Cerebellar nuclear complex (tissue), 1 donor: Measurements from ENCODE around the gene BLID.

Experiments used
- DNase-seq, 2 experiments: peaks; one replicate each; lab custom pipeline; 2025; lab: John Stamatoyannopoulos, UW

Gene BLID

DNA sequence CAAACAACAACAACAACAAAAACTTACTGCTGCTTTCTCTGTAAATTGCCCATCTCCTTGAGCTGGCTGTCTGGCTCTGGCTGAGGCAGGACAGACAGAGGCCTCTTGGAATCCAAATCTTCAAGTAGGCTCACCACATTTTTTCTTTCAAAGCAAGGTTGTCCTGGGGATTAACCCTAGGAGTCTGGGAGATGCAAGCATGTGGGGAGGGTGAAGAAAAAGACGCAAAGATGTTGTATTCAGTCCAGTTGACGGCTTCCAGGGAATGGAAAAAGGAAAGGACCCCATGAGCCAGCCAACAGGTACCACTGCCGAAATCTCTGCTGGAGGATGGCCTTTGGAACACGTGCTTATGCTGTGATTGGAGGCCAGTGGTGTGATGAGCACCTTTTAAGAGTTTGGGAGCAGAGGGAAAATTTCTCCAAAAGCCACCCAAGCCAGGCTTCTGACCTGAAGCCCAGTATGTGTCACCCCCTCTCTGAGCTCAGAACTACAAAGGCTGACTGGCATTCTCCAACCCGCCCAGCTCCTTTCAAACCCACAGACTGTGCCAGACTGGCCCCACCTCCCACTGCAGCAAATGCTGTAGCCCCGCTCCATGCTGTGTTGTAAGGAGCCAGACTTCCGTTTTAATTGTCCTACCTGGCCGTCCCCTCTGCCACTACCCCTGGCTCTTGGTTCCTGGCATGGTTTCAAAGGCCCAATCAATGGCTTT is 10.8 kb downstream of the BLID start:
- no peak for DNase-seq

DNA sequence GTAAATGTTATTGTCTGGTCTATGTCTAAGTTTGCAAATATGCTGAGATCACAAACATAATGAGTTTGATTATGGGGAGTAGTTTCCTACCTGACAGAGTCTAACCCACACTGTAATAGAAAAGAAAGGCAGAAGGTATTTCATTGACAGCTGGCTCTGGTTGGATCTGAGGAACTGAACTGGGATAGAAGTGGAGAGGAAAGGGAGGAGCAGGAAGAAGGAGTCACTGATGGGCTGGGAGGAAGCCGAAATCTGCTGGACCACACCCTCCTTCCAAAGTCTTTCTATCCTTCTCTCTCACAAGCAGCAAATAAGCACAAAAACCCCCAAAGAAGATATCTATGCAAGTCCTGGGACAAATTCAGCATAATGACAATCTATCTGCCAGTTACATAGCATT is 11.7 kb downstream of the BLID start:
- no peak for DNase-seq

DNA sequence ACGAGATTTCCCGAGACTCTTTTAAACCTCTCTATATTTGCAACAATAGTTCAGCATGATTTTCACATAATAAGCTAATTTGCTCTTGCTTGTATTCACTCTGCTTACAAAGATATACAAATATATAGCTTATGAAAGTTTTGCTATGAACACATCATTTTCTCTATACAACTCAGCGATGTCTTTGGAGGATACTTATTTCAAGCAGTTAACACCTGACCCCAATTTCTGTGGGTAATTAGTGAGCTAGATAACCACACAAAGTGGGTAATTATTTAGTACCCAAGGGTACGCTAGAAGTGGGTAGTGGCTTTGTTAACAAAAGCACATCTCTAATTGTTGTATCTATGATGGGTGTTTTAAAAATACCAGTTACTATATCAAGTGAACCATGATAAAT is 12.3 kb downstream of the BLID start:
- no peak for DNase-seq

GRCh38 chr11:122103321-122103720 is 12.7 kb downstream of the BLID start:
- no peak for DNase-seq

- no peak for DNase-seq
These were observed 13.6 kb downstream of the BLID start for GRCh38 chr11:122102426-122102825.

- no peak for DNase-seq
These were observed 14.3 kb downstream of the BLID start for GRCh38 chr11:122101625-122102291.

- DNase-seq: no peak
These were observed 15.3 kb downstream of the BLID start for GRCh38 chr11:122100756-122101080.

GRCh38 chr11:122100037-122100755 is 15.8 kb downstream of the BLID start:
- DNase-seq: no peak

DNA sequence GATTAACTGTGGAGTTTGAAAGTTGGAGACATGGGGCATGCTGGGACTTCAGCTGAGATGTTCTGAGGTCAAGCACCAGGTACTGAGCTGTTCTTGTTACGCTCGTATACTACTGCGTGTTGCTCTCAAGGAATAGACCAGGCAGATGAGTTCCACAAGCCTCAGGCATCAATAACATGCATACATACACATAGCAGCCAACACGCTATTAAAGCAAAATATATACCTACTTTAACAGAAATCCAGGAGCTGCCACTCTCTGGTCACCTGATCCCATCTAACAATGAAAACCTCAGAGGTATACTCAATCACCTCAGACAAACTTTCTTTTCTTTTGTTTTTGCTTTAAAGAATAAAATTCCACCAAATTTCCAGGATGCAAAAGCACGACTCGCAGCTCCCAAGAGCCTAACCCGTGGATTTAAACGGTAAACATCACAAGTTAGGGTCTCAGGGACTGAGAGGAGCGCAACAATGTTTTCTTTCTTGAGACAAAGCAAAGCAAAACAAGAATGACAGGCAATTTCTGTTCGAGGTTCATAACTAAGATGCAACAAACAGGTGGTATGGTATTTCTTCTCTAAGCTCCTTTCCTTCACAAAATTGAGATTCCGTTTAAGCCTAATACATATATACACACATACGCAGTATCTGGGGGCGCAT is 16.5 kb downstream of the BLID start:
- no peak for DNase-seq

- no peak for DNase-seq
These were observed 17.6 kb downstream of the BLID start for GRCh38 chr11:122098261-122098980.

- no peak for DNase-seq
These were observed 18.5 kb downstream of the BLID start for GRCh38 chr11:122097419-122098001.

GRCh38 chr11:122096272-122097112 is 19.5 kb downstream of the BLID start:
- no peak for DNase-seq

- no peak for DNase-seq
These were observed 20.2 kb downstream of the BLID start for GRCh38 chr11:122095681-122096262.

DNA sequence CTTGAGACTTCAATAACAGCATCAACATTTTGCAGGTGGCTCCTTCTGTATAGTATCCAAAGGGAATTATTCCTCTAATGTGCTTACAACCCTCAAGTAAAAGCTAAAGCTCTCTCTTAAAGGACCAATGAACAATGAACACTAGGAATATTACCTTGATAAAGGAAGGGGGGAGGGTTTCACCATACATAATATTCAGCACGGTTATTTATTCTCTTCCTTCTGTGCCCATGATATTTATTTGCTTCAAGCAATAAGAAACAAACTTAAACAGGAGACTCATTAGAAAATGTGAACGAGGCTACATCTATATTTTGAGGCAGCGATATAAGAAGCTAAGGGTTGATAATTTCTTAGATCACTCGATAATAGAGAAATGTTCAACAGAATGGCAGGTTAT is 21.2 kb downstream of the BLID start:
- no peak for DNase-seq

DNA sequence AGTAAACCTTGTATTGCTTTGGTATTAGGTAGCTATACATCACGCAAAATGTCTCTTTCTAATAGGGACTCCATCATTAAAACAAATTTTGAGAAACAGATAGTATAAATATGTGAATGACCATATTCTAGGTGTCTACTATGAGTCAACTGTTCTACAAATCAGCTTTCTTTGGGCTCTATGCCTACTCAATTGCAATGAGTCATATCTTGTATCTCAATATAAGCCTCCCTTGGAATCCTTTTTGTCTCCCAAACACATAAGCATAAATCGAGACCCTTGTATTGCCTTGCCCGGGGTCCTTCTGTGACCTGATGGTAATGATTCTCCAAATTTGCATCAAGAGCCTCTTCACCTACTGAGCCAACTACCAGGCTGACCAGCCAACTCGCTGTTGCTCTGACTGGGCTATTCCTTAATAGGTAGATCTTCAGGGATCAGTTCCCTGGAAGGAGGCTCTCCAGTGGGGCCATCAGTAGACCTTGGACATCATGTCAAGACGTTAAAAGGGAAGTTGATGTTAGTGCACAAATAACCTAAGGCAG is 22.2 kb downstream of the BLID start:
- DNase-seq: no peak

- DNase-seq: no peak
These were observed 24.2 kb downstream of the BLID start for GRCh38 chr11:122091835-122092234.

GRCh38 chr11:122089111-122089510 is 26.9 kb downstream of the BLID start:
- DNase-seq: no peak

GRCh38 chr11:122085712-122086111 is 30.3 kb downstream of the BLID start:
- DNase-seq: no peak

GRCh38 chr11:122085264-122085663 is 30.8 kb downstream of the BLID start:
- no peak for DNase-seq

DNA sequence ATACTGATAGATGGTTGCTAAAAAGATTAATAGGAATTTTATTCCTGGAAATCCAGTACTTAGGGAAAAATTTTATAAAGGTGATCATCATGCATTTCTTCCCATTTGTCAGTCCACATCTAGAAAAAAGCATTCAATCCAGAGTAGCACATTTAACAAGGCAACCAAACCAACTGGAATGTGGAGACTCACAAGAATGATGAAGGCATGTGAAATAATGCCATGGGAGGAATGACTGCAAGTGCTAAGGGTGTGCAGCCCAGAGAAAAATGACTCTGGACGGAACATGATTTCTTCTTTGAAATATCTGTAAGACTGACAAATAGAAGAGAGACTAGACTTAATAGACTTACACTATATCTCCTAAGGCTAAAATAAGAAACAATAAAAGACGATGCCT is 33.8 kb downstream of the BLID start:
- no peak for DNase-seq
